HepG2 (cell line): ENCODE results near the gene SPATA13. TPM values are rescaled to one million over a fixed set of nuclear protein-coding genes. Genes with fewer than 3 reads are reported as not detected.

Experiments used
- ASH2L ChIP-seq: fragments of 300-600, 200-600 bp; sonication (generic); IDR thresholded peaks from 2 replicates; pipeline ENCODE4 v1.7.0; 2017; ENCODE audit warnings: low read depth, mild to moderate bottlenecking, moderate library complexity, mixed read lengths, low read length; ENCODE audit not compliant: insufficient read length
- ATM ChIP-seq: fragments of 450-650 bp; IDR thresholded peaks from 2 replicates; pipeline ENCODE4 v1.7.1; 2017; ENCODE audit warnings: mild to moderate bottlenecking, borderline replicate concordance
- ATRX ChIP-seq: sonication (generic); formaldehyde crosslinking; IDR thresholded peaks from 2 replicates; pipeline ENCODE4 v1.4.0; 2020; ENCODE audit warnings: missing genetic modification reagents, borderline replicate concordance
- IRF1 ChIP-seq: sonication (generic); formaldehyde crosslinking; IDR thresholded peaks from 2 replicates; pipeline ENCODE4 v1.4.0; 2020; ENCODE audit warnings: low read depth, mild to moderate bottlenecking, missing genetic modification reagents
- KDM3A ChIP-seq: IDR thresholded peaks from 2 replicates; pipeline ENCODE4 v1.6.1; 2018; ENCODE audit warnings: low read depth, missing compliant biosample characterization
- KIAA2018 ChIP-seq: sonication (generic); formaldehyde crosslinking; IDR thresholded peaks from 2 replicates; pipeline ENCODE4 v1.5.0; 2020; ENCODE audit warnings: mild to moderate bottlenecking, missing genetic modification reagents, borderline replicate concordance
- MBNL3 ChIP-seq: fragments of 250-450 bp; sonication (Bioruptor Pico); conservative IDR thresholded peaks from 2 replicates; pipeline ENCODE4 v1.8.0; 2022; ENCODE audit warnings: mild to moderate bottlenecking, inconsistent platforms
- TEF ChIP-seq: sonication (generic); formaldehyde crosslinking; IDR thresholded peaks from 2 replicates; pipeline ENCODE4 v1.5.0; 2020; ENCODE audit warnings: missing genetic modification reagents
- ZSCAN12 ChIP-seq: sonication (generic); formaldehyde crosslinking; IDR thresholded peaks from 2 replicates; pipeline ENCODE4 v1.9.0; 2021; ENCODE audit warnings: mild to moderate bottlenecking, missing genetic modification reagents
- polyA plus RNA-seq, 8 experiments: library from polyadenylated mRNA; depleted of rRNA in 3 of 8; stranded (reverse) in 7 of 8; unstranded in 1 of 8; fragments of >200 nt; fragmentation: Illumina TruSeq in 4 of 8; extraction: Trizol in 4 of 8; gene quantifications; 2 replicates each; pipeline versions ENCODE4 v1.2.1 to v1.2.3, GENCODE V29; 2011 to 2016; ENCODE audit warnings: low read depth in 4 of 8, missing spikeins in 1 of 8, mixed read lengths in 1 of 8; ENCODE audit not compliant: insufficient read depth in 1 of 8
- total RNA-seq, 5 experiments: library from RNA; depleted of rRNA; stranded (reverse); fragments of >200 nt; fragmentation: Illumina TruSeq; extraction: Trizol; gene quantifications; 2 replicates each; pipeline ENCODE4 v1.2.3, GENCODE V29; 2016; ENCODE audit warnings: low read depth in 1 of 5
- TF ChIP-seq, protein P1 (sequence below): sonication (generic); formaldehyde crosslinking; IDR thresholded peaks from 2 replicates; pipeline ENCODE4 v1.4.0; 2020; ENCODE audit warnings: missing genetic modification reagents
- TF ChIP-seq, protein P2 (sequence below): sonication (generic); formaldehyde crosslinking; IDR thresholded peaks from 2 replicates; pipeline ENCODE4 v1.5.1; 2020; ENCODE audit warnings: mild to moderate bottlenecking, missing genetic modification reagents, borderline replicate concordance

SPATA13 gene
- total and polyA plus RNA-seq, 2 of the 13 experiments (the other 11 are each of a cell fraction or from before 2014, with no cell fraction given) = 11.3 to 14.2 TPM

- TF ChIP-seq TEF (CRISPR knock-in tag) (no peak), MBNL3 (CRISPR knock-in tag) (no peak), ATM (no peak), KIAA2018 (CRISPR knock-in tag) (no peak), ZSCAN12 (CRISPR knock-in tag) (0 out of 2 replicates have a peak, but pooled peaks have one; percentile 36), IRF1 (CRISPR knock-in tag) (no peak), ASH2L (peak; percentile 30), KDM3A (CRISPR knock-in tag) (peak; percentile 55; the same call in 1 of the 2 replicates), ATRX (CRISPR knock-in tag) (no peak)
- TF ChIP-seq, protein P1, sequence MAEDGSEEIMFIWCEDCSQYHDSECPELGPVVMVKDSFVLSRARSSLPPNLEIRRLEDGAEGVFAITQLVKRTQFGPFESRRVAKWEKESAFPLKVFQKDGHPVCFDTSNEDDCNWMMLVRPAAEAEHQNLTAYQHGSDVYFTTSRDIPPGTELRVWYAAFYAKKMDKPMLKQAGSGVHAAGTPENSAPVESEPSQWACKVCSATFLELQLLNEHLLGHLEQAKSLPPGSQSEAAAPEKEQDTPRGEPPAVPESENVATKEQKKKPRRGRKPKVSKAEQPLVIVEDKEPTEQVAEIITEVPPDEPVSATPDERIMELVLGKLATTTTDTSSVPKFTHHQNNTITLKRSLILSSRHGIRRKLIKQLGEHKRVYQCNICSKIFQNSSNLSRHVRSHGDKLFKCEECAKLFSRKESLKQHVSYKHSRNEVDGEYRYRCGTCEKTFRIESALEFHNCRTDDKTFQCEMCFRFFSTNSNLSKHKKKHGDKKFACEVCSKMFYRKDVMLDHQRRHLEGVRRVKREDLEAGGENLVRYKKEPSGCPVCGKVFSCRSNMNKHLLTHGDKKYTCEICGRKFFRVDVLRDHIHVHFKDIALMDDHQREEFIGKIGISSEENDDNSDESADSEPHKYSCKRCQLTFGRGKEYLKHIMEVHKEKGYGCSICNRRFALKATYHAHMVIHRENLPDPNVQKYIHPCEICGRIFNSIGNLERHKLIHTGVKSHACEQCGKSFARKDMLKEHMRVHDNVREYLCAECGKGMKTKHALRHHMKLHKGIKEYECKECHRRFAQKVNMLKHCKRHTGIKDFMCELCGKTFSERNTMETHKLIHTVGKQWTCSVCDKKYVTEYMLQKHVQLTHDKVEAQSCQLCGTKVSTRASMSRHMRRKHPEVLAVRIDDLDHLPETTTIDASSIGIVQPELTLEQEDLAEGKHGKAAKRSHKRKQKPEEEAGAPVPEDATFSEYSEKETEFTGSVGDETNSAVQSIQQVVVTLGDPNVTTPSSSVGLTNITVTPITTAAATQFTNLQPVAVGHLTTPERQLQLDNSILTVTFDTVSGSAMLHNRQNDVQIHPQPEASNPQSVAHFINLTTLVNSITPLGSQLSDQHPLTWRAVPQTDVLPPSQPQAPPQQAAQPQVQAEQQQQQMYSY (CRISPR knock-in tag) = no peak
- TF ChIP-seq, protein P2, sequence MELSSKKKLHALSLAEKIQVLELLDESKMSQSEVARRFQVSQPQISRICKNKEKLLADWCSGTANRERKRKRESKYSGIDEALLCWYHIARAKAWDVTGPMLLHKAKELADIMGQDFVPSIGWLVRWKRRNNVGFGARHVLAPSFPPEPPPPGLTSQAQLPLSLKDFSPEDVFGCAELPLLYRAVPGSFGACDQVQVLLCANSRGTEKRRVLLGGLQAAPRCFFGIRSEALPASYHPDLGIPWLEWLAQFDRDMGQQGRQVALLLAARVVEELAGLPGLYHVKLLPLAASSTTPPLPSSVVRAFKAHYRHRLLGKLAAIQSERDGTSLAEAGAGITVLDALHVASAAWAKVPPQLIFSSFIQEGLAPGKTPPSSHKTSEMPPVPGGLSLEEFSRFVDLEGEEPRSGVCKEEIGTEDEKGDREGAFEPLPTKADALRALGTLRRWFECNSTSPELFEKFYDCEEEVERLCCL (CRISPR knock-in tag) = no peak
Observed at GRCh38 chr13:24271601-24272451, 111.3 kb downstream of the SPATA13 start (continued).
